GM18858 (cell line): ENCODE measurements around the gene SMAD3.

Source experiments
- ATAC-seq: cut with Tn5 transposase; IDR thresholded peaks from one replicate; pipeline ENCODE4 v1.9.1; 2021; ENCODE audit not compliant: unreplicated experiment

The SMAD3 gene

DNA sequence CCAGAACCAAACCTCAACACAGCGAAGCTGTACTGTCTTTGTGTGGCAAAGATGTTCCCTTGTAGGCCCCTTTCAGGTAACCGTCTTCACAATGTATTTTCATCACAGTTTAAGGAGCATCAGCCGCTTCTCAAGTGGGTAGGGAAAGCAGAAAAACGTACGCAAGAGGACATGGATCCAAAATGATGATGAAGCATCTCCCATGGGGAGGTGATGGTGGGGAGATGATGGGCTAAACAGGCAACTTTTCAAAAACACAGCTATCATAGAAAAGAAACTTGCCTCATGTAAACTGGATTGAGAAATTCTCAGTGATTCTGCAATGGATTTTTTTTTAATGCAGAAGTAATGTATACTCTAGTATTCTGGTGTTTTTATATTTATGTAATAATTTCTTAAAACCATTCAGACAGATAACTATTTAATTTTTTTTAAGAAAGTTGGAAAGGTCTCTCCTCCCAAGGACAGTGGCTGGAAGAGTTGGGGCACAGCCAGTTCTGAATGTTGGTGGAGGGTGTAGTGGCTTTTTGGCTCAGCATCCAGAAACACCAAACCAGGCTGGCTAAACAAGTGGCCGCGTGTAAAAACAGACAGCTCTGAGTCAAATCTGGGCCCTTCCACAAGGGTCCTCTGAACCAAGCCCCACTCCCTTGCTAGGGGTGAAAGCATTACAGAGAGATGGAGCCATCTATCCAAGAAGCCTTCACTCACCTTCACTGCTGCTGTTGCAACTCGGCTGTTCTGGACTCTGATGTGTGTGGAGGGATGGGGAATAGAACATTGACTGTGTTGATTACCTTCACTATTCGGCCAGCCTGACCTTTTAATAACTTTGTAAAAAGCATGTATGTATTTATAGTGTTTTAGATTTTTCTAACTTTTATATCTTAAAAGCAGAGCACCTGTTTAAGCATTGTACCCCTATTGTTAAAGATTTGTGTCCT, 129.0 kb downstream of the SMAD3 start:
- no peak for ATAC-seq

DNA sequence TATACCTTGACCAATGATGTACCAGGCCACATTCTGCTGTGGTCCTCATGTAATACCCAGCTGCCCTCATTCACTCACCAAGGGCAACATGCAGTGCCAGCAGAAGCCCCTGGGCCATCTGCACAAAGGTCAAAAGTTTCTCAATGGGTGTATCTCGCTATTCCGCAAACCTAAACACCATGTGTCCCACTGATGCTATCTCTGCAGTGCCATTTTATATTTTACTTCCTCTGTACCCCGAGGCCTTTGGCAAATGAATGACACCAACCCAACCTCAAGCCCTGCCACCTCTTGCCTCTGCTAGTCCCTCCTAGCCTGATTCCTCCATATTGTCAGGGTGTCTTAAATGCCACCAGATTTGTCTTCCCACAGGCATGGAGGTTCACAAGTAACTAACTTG, 129.9 kb downstream of the SMAD3 start:
- ATAC-seq, result no peak

DNA sequence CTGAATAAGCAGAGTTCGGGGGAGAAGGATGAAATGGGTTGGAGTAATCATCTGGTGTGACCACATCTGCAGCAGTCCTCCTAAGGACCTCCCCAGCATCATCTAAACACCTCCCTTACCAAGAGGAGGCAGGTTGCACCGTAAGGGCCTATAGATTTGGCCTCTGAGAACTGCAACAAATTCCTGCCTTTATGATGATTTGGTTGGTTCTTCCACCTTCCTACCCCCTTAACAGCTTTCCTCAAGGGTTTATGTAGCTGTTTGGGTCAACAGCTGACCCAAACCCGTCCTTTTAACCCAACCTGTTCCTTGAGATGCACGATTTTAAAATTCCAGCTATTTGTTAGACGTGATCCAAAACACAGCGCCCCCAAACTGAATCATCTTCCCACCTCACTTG, 130.8 kb downstream of the SMAD3 start:
- no peak for ATAC-seq

DNA sequence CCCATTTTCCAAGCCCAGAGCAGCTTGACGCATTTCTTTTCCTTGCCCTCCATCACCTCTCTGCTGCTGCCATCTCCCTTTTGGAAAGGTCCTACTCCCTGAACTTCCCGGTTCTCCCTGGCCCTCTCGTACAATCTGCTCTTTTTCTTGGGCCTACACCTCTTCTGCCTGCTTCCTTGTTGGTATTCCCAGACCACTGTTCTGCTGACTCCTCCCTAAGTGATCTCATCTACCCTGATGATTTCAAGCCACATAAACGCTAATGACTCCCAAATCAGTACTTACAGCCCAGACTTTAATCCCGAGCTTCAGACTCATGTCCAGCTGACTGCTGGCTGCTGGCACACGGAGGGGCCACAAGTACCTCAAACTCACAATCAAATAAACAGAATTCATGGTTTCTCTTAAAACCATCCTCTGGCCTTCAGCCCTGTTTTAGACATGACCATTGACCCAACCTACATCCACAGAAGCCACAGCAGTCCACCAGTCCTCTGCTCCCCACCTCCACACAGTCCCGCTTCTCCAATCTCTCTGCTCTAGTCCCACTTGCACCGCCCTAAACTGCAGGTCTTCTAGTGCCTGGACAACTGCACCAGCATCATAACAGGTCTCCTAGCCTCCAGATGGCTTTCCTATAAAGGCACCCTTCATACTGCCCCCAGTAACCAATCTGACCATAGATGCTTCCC, 131.4 kb downstream of the SMAD3 start:
- no peak for ATAC-seq

DNA sequence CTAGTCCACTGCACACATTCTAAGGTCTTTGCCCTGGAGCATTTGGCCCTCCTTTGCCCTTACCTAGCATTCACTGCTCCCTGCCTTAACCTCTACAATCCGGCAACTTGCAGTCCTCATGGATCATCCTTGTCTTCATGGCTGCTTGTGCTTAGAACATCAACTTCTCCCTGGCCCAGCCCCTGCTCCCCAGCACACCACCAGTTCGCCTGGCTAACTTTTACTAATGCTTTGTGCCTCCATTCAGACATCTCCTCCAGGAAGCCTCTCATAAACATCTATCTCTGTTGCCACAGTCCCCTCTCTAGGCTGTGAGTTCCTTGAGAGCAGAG, 131.9 kb downstream of the SMAD3 start:
- ATAC-seq, result no peak

DNA sequence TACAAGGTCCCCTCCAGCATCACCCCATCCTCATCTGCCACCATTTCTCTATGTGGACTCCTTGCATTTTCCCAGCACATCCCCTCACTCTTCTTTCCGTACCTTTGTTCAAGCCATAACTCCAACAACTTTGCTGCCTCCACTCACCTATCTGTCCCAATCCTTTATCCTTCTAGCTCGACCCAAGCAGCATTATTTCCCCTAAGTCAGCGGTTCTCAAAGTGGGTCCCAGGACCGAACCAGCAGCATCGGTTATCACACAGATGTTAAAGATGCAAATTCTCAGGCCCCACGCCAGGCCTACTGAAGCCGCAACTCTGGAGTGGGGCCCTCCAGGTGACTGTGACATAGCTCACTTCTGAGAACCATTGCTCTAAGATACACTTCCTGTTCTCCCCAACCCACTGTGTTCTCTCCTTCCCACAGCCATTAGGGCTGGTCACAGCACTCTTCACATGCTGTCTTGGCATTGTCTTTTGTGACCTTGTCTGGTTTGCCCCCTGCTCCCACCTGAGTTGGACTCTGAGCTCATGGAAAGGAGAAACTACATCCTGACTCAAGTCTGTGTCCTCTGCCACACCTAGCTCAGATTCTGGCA, 132.9 kb downstream of the SMAD3 start:
- ATAC-seq, result no peak

DNA sequence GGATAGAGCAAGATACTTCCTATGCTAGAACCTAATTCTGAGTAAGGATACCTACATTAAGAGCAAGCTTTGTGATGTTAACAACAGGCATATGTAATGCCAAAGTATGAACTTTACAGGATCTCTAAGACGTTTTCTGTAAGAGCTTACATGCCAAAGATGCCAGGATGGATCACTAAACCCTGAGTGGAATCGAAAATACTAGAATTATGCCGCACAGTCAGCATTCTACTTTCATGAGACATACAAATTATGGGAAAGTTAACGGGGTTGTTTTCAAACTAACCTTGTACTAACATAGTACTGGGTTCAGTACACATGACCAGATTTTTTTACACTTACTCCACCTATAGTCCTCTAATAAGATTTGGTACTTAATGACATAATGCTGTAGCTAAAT, 134.0 kb downstream of the SMAD3 start:
- no peak for ATAC-seq

DNA sequence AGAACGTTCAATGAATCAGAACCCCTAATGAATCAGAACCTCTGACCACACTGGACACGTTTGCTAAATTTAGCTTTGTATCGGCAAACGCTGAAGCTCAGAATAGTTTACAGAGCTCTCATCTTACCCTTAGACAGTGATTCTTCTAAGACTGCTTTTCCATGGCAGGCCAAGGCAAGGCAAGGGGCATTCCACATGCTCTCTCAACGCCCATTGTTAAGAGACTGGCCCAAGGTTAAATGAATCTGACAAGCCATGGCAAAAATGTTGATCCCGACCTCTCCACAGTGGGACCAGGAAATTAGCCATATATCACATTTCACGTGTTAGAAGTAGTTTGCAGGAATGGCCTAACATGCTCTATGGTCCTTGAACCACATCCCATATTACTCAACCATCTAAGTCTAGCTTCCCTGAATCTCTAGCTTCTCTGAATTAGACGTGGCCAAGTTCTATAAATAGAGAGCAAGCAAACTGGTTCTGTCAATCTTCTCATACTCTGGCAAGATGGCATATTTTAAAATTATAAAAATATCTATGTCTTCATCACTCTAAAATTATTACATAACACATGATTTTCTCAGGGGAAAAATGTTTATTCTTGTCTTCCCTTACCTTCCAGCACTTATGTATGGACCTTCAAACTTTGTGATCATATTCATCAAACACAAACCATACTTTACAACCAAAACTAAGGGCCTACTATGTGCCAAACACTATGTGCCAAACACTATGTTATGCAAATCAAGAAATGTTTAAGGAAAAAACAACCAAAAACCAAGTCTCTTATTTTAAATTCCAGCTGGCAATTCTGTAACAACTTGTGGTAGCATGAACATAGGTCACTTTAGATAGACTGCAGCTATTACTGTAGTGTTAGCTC, 134.7 kb downstream of the SMAD3 start:
- ATAC-seq, result no peak

DNA sequence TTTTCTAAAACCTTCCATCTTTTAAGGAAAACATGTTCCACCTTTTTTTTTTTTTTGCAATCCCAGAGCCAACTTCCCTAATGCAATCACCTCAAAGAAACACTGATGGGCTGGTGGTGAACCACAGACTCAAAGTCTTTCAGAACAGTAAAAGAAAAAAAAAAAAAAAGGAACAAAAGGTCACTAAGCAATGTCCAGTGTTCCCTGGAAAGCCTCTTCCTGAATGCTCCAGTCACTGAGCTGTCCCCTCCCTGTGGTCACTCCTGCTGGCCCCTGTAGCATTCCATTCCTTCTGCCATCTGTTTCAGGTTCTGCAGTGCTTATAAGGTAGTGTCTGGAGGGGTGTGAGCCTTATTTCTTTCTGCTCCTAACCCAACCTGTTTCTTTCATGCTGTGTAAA, 135.7 kb downstream of the SMAD3 start:
- no peak for ATAC-seq

DNA sequence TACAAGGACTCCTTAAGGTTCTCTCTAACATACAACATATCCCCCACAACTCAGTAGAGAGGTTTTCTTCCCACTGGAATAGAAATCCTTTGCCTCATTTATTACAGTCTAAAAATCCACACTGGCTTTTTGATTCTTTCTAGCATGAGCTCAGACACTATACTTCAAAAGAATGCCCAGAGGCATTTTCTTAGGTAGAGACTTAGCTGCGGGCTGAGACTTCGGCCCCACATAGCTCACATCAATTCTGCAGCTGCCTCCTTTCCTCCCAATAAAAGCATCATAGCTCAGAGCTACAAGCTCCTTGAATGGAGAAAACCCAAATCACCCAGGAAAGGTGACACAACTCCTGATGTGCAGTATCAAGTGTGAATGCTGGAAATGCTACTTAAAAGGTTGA, 136.7 kb downstream of the SMAD3 start:
- no peak for ATAC-seq

DNA sequence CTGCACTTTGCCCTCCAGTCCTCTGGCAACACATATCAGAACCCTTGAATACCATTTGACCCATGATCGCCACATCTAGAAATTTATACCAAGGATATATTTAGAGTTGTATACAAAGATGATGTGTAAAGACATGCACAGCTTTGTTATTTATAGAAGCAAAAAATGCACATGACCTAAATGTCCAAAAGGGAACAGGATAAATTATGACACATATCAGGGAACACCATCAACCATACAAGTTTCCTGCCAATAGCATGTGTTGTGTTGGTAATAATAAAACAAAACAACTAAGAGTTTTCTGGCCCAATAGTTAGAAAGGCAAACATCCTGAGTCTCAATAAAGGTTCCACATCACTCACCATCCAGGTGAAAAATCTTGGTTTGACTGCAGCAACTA, 137.6 kb downstream of the SMAD3 start:
- ATAC-seq, result no peak

DNA sequence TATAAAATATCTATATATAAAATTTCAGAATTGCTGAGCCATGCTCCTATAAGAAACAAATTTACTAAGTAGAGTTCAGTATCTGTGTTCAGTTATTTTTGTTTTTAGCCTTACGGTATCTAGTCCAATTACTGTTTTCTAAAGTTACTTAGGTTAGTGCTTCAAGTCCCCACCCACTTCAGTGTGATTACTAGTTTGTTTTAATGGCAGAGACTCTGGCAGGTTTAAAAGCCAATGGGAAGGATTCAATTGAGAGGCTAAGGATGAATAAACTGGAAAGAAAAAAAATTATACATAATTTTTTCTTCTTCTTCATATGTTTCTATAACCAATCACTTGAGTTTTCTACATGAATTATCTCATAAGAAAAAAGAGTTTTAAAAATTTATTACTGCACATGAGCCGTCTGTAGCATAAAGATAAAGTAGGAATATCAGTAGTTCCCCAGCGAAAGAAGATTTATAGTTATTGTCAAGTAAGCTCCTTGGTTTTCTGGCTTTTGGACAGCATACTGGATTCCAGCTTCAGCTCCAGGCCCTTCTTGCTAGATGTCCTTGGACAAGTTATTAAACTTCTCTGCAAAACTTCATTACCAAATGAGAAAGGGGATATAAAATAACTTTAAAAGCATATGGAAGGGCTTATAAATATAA, 142.3 kb downstream of the SMAD3 start:
- no peak for ATAC-seq

DNA sequence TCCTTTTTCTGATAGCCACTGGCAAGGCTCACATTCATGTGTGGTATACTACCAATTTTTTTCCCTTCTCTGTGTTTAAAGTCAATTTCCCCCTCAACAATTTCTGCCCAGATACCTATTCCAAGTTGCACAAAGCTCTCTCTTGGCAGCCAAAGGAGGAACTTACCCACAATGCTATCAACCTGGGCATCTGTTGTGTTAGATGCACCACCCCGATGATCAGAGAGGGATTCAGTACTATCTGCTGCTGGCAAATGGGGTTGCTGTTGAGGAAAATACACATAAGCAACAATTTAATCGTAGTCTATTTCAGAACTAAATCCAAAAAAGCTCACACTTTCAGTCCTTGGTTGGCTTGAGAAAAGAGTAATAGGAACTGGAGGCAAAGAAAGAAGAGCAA, 143.0 kb downstream of the SMAD3 start:
- ATAC-seq, result no peak

DNA sequence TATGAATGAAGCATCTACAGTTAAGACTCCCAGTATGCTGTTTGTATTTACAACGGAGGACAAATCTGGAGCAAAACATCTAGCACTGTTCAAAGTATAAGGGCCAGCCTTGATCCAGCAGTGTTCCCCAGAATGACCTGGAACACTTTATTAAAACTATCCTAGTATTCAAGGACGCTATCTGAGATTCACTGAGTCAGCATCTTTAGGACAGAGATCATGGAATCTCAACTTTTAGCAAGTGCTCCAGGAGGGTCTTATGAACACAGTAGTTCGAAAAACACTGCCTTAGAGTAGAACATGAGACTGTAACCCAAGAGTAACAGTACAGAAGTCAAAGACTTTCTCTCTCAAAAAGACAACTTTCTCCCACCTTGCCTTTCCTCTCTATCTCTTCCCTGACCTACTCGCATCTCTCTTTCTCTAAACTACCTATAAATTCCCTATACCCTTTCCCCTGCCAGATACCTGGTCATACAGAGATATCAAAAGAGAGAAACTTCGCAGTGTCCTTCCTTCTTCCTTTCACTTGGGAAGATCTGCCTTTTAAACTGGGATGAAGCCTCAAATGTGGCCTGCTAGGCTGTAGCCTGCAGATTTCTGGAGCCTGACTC, 145.3 kb downstream of the SMAD3 start:
- no peak for ATAC-seq

DNA sequence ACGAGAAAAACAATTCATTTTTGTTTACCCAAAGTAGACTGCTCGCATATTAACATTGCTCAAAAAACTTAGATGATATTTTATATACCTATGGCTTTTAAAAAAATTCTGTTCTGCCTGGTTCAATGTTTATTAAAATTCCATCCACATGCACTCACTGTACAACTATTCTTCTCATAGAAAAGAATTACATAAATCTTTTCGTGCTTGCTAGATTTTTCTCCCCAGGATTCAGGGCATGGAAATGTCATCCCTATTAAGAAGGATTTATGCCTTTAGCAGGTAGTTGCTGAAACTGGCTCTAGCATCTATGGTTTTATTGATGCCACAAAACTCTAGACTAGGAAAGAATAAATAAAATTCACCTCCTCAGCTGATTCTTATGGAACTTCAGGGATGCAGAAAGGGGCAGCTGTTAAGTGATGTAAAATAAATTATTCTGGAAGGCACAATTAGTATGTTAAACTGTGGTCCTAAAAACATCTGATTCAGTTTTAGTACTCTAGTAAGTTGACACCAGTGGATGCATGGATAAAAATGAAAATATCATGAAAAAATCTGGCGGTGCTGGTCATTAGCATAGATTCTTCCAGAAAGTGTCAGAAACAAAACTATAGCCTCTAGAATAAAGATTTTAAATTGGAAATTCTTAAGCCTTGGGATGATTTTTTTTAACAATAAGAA, 147.4 kb downstream of the SMAD3 start:
- ATAC-seq, result no peak

DNA sequence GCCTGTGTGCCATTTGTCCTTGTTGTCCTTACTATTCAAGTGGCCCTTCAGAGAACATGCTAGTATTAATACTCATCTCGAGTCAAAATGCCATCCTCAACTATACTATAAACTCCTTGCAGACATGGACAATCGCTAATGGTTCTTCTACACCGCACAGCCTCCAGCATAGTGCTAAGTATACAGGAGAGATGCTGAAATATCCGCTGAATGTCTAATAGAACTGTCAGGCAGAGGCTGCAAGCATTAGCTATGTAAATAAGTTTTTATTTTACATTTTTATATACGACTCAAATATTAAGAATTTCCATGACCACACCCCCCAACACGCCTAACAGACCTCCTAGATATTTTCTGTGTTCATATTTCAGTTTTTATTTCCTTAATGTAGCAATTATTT, 149.7 kb downstream of the SMAD3 start:
- ATAC-seq, result no peak

DNA sequence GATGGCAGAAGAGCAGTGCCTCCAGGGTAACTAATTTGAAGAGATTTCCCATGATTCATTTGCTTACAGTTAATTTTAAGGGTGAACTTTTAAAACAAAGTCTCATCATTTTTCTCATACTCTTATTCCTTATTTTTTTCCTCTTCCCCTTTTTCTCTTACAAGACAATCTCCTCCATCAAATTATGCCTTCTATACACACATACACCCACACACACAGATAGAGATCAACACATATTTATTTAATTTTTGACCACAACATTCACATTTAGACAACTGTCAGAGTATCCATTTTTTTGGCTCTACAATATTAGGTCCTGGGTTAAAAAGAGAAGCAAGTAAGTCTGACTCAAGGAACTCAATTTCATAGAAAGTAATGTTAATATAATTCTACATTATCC, 151.5 kb downstream of the SMAD3 start:
- ATAC-seq, result no peak

DNA sequence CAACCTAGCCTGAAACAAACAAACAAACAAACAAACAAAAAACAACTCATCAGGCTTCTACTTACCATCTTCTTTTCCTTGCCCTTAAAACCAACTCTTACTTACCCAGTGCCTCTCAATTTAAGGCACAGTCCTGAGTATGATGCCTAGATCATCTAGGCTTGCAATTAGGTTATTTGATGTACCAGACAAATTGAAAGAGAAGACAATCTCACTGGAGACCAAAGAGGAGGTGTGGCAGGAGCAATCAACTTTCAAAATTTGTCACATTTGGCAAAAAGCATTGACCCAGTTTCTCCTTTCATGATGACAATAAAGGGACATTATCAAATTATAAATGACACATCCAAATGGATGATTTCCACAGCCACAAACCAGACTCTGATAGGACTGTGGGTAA, 153.0 kb downstream of the SMAD3 start:
- no peak for ATAC-seq

DNA sequence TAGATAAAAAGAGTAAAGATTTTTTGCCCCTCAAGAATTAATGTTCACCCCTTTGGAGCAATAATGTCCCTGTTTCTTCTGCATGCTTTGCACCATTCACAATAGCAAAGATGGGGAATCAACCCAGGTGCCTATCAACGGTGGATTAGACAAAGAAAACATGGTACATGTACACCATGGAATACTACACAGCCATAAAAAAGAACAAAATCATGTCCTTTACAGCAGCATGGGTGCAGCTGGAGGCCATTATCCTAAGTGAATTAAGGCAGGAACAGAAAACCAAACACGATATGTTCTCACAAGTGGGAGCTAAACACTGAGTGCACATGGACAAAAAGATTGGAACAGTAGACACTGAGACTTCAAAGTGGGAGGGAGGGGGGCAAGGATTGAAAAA, 153.9 kb downstream of the SMAD3 start:
- no peak for ATAC-seq

DNA sequence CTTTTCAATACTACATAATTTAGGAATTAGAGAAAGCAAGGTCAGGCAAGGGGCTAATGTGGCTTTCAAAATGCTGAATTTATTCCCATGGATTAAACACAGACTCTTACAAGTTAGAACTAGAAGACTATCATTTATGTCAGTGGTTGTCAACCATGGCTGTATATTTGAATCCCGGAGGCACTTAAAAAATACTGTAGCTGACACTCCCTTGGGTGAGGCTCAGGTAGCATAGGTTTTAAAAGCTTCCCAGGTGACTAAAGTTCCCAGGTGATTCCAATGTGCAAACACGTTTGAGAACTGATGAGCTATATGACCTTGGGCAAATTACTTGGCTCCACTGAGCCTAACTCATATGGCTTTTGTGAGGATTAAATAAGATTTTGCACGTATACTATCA, 159.5 kb downstream of the SMAD3 start:
- no peak for ATAC-seq
